Measurements from ENCODE around the gene FOXL3.

GRCh38 chr7:272108-272615 is 17.8 kb upstream of the FOXL3 start:
- TF ChIP-seq CTCF (IDR thresholded peaks at IDR 0.05; ENCODE audit: low read depth, low read length, missing input control) = no peak
- no peak for TF ChIP-seq EGR1 (IDR thresholded peaks at IDR 0.05; ENCODE audit: low read depth in 2 of 2)
- TF ChIP-seq TAF1 (conservative IDR thresholded peaks at IDR 0.05) = no peak
- TF ChIP-seq FOXA1 (IDR thresholded peaks at IDR 0.05) = no peak
- no peak for TF ChIP-seq HNF4G (IDR thresholded peaks at IDR 0.05)
- TF ChIP-seq HNF4A (conservative IDR thresholded peaks at IDR 0.05) = no peak
- TF ChIP-seq GABPA (IDR thresholded peaks at IDR 0.05 in 1 of 2, conservative IDR thresholded peaks at IDR 0.05 in 1 of 2) = no peak
- TF ChIP-seq RAD21 (IDR thresholded peaks at IDR 0.05) = no peak
- TF ChIP-seq, protein P1, sequence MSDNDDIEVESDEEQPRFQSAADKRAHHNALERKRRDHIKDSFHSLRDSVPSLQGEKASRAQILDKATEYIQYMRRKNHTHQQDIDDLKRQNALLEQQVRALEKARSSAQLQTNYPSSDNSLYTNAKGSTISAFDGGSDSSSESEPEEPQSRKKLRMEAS (IDR thresholded peaks at IDR 0.05) = no peak
- TF ChIP-seq SP1 (IDR thresholded peaks at IDR 0.05) = no peak
- TF ChIP-seq YY1 (IDR thresholded peaks at IDR 0.05) = no peak
- no peak for TF ChIP-seq REST (IDR thresholded peaks at IDR 0.05)
- TF ChIP-seq, protein P2, sequence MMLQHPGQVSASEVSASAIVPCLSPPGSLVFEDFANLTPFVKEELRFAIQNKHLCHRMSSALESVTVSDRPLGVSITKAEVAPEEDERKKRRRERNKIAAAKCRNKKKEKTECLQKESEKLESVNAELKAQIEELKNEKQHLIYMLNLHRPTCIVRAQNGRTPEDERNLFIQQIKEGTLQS (IDR thresholded peaks at IDR 0.05) = no peak
- TF ChIP-seq JUND (IDR thresholded peaks at IDR 0.05) = no peak

Measured in liver (tissue), 3 donors.